Mononuclear cell (primary cell): ENCODE data around the gene NBAS. TPM values are rescaled to one million over a fixed set of nuclear protein-coding genes. Genes with fewer than 3 reads are reported as not detected.
"Not testable (repeated sequence)": the region's sequence is repeated elsewhere in the genome, so short reads cannot be mapped to it uniquely, and the experiment has no call there.

Experiments
- H3K27me3 ChIP-seq: 2 replicates; pipeline ENCODE4 v1.6.0; 2011; ENCODE audit warnings: low read length, control low read depth; ENCODE audit not compliant: insufficient read depth
- H3K4me1 ChIP-seq: 2 replicates; pipeline ENCODE4 v1.5.1; 2011; ENCODE audit warnings: mild to moderate bottlenecking, low read length, control low read depth; ENCODE audit not compliant: insufficient read depth
- H3K4me3 ChIP-seq: 2 replicates; pipeline ENCODE4 v1.5.1; 2011; ENCODE audit warnings: mild to moderate bottlenecking, low read length, moderate library complexity
- H3K9me3 ChIP-seq: 2 replicates; pipeline ENCODE4 v1.5.1; 2011; ENCODE audit warnings: low read depth, mild to moderate bottlenecking, control low read depth, low read length
- total RNA-seq: library from RNA; depleted of rRNA; stranded (reverse); fragments of >200 nt; gene quantifications from one replicate; pipeline ENCODE4 v1.2.3, GENCODE V29; 2012

Gene NBAS
- total RNA-seq, 1 donor, result 31.6 TPM

DNA sequence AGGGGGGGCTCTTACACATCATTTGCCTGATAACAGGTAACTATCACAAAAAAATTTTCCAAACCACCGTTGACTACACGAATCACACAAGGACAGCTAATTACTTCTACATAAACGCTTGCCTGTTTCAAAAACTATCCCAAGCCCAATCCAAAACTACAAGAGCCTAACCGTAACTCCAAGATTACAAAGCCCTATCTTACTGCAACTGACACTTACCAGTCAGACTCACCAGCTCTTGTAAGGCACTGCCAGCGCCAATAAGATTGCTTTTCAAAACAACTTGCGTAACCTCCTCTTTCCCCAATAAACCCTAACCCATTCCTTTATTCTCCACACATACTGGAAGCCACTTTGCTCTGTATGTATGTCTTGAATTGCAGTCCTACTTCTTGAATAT, 148.4 kb downstream of the NBAS start:
- no peaks in the 10 kb centered on the region for H3K9me3 ChIP-seq
- H3K27me3 ChIP-seq, result no peaks in the 10 kb centered on the region
- no peaks in the 10 kb centered on the region for H3K4me1 ChIP-seq
- no peak overlapping the region for H3K4me3 ChIP-seq

DNA sequence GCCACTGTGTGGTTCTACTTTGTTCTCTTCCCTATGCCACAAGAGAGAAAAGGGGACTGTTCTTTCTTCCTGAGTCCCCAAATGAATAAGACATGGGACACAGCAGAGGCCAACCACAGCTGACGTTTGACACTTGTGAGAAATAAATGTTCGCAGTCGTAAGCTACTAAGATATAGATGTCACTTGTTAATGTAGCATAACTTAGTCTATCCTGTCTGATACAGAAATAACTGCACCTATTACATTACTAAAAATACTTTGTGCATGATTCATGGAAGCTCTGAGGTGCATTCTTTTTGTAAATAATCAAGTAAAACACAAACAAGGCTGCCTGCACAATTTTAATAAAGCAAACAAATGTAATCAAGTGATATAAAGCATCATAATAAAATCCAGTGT, 148.8 kb downstream of the NBAS start:
- H3K27me3 ChIP-seq, result no peaks in the 10 kb centered on the region
- H3K4me3 ChIP-seq, result no peak overlapping the region
- H3K4me1 ChIP-seq, result no peaks in the 10 kb centered on the region

DNA sequence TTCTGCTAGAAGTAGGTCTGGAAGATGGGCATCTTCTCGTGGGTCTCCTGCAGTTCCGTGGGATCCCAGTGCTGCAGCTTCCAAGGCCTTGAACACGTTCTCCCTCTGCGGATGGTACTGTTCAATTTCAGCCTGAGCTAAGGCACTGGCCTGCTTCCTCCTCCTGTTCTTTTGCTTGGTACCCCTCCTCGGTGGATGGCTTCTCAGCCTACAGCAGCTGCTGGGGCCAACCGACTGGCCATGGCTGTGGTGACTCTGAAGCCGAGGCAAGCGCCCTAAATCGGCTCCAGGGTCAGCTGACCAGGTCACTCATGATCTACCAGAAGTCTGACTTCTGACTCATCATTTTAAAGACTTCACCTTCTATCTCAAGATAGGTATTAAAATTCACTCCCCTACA, 150.2 kb downstream of the NBAS start:
- no peaks in the 10 kb centered on the region for H3K27me3 ChIP-seq
- H3K4me3 ChIP-seq, result no peak overlapping the region
- no peaks in the 10 kb centered on the region for H3K4me1 ChIP-seq
- H3K9me3 ChIP-seq, result no peaks in the 10 kb centered on the region

More for the DNA sequence above, 148.8 kb downstream of the NBAS start:
- no peaks in the 10 kb centered on the region for H3K9me3 ChIP-seq

DNA sequence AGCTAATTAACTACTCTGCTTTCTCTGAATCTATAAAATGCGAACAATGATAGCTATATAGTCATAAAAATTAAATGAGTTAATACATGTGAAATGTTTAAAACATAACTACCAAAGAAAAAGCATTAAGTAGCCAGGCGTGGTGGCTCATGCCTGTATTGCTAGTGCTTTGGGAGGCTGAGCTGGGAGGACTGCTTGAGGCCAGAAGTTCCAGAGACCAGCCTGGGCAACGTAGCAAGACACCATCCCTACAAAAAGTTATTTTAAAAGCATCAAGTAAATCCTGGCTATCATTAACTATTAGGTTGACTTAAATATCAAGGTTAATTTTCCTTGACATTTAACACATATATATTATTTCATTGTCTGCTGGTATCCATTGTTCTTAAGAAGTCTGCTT, 152.4 kb downstream of the NBAS start:
- H3K27me3 ChIP-seq, result no peaks in the 10 kb centered on the region
- H3K9me3 ChIP-seq, result no peaks in the 10 kb centered on the region
- no peaks in the 10 kb centered on the region for H3K4me1 ChIP-seq
- H3K4me3 ChIP-seq, result no peak overlapping the region

DNA sequence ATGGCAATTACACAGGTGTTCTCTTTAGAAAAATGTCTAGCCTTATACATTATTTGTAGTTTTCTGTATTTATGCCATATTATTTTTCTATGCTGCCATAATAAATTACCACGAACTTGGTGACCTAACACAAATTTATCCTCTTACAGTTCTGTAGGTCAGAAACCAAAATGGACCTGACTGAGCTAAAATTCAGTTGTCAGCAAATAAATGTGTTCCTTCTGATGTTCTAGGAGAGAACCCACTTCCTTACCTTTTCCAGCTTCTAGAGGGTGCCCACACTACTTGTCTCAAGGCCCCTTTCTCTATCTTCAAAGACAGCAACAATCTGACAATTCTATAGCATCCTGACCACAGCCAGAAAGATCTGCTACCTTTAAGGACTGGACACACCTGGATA, 153.5 kb downstream of the NBAS start:
- Histone ChIP-seq H3K4me3 (no peak overlapping the region), H3K4me1 (no peaks in the 10 kb centered on the region), H3K27me3 (no peaks in the 10 kb centered on the region), H3K9me3 (no peaks in the 10 kb centered on the region)

DNA sequence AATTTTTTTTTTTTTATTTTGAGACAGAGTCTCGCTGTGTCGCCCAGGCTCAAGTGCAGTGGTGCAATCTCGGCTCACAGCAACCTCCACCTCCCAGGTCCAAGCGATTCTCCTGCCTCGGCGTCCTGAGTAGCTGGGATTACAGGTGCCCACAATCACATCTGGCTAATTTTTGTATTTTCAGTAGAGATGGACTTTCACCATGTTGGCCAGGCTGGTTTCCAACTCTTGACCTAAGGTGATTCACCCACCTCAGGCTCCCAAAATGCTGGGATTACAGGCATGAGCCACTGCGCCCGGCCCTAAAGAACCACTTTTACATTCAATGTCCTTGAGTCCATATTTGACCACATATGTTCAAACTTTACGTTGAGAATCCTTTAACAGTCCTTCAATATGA, 156.6 kb downstream of the NBAS start:
- not testable (repeated sequence) for H3K4me1 ChIP-seq, H3K4me3 ChIP-seq, H3K9me3 ChIP-seq, H3K27me3 ChIP-seq

DNA sequence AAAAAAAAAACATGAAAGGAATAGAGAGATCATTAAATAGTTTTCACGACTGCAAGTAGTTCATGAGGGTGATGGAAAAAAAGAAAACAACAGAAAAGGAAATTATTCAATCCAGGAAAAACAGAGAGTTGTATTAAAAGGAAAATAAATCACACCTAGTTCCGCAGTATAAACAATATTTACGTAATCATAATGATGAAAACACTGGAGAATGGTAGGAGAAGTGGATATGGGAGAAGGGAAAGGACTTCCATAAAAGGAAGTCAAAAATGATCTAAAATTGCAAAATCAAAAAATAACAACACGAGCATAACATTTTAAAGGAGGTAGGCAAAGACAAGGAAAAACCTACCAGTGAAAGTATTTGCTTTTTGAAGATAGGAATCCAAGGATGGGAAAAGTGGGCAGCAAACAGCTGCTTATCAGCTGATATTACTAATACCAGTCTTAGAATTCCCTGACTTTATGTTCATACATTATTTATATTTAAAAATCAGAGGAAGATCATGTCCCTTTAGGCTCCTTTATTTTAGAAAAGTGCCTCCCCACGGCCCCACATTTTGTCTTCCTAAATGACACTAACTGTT, 160.8 kb downstream of the NBAS start:
- H3K4me1 ChIP-seq, result no peaks in the 10 kb centered on the region

DNA sequence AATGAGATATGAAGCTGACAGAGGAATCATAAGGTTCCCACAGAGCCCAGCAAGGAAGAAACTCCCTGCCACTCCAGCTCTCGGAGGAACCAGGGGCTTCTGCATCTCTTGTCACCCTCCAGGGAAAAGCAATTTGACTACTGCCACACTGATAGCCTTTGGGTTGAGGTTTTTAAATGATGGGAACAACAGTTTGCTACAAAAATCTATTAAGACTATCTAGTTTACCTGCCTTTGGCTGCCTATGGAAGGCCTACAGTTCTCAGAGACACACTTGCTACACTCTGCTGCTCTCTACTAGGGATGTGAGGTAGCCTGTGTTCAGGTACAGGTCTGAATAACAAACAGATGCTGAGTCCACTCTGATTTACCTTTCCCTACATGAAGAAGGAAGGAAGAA, 161.9 kb downstream of the NBAS start:
- no peaks in the 10 kb centered on the region for H3K4me1 ChIP-seq
- no peaks in the 10 kb centered on the region for H3K27me3 ChIP-seq
- no peak overlapping the region for H3K4me3 ChIP-seq
- H3K9me3 ChIP-seq, result no peaks in the 10 kb centered on the region

More for the DNA sequence above, 160.8 kb downstream of the NBAS start:
- no peaks in the 10 kb centered on the region for H3K9me3 ChIP-seq
- no peak overlapping the region for H3K4me3 ChIP-seq
- no peaks in the 10 kb centered on the region for H3K27me3 ChIP-seq

DNA sequence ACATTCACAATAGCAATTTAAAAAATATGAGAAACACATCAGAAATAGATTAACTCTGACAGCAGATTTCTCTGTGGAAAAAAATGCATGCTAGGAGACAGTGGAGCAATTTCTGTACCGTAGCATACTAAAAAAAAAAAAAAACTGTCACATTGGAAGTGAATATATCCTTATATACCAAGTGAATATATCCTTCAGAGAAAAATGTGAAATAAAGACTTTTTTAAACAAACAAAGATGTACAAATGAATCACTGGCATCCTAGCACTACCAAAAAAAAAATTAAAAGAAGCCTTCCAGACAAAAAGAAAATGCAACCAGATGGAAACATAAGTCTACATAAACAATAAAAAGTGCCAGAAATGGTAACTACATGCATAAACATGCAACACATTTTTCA, 169.4 kb downstream of the NBAS start:
- Histone ChIP-seq H3K4me1 (no peaks in the 10 kb centered on the region), H3K9me3 (no peaks in the 10 kb centered on the region), H3K4me3 (no peak overlapping the region), H3K27me3 (no peaks in the 10 kb centered on the region)

DNA sequence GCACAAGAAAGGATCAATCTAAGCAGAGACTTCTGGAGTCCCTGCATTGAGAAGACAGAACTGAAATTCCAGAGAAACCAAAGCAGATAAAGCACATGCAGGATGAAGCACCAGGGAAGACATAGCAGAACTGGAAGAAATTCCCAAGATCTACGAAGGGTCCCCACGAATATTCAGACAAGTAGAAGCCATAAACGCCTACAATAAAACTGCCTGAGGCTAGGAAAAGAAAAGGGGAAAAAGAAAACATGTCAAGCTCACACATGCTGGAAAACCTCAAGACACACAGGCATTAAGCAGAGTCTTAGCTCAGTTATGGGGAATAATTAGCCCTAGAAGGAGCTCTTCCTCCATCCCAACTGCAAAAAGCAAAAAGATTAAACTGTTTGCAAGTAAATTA, 171.2 kb downstream of the NBAS start:
- Histone ChIP-seq H3K9me3 (no peaks in the 10 kb centered on the region), H3K27me3 (no peaks in the 10 kb centered on the region), H3K4me3 (no peak overlapping the region), H3K4me1 (no peaks in the 10 kb centered on the region)

DNA sequence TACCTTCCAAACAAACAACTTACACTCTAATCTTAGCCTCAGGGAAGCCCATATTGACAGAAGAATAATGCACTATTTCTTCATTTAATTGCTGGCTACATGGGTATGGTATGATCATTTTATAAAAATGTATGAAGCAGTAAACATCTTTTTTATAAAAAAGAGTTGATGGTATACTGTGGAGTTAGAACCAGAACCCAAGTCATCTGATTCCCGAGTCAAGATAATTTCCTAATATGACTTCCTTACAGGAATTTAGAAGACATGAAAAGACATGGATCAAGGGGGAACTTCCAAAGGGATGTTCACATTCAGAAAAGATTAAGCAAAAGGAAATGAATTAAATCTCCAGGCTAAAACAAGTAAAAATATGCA, 171.8 kb downstream of the NBAS start:
- Histone ChIP-seq H3K4me3 (no peak overlapping the region), H3K4me1 (no peaks in the 10 kb centered on the region), H3K27me3 (no peaks in the 10 kb centered on the region), H3K9me3 (no peaks in the 10 kb centered on the region)

DNA sequence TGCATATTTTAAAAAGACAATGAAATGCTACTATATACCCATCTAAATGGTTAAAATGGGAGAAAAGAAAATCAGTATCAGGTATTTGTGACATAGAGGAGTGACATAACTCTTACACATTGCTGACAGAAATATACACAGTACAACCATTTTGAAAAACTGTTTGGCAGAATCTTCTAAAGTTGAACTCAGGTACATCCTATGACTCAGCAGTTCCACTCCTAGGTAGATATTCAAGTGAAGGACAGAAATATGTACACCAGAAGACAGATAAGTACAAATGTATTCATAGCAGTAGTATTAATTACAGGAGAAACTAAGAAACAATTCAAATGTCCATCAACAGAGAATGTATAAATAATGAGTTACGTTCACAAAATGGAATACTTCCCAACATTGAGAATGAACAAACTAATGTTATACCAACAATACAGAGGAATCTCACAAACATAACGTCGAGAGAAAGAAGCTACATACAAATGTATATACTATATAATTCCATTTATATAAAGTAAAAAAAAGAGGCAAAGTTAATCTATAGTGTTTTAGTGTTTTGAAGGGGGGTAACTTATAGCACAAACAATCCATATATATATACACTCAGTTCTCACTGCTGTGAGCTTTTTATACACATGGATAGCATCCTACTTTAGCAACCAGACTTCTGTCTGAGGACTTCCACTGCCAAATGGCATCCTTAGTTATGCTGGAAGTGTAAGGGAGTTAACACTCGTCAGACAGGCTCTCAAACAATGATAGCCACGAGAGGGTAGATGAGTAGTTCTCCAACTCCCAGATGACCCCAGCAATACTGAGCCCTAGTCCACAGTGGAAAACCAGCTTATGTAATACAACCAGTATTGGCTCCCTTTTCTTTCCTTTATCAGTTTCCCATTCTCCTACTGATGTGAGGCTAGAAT, 172.5 kb downstream of the NBAS start:
- H3K4me3 ChIP-seq, result no peak overlapping the region
- no peaks in the 10 kb centered on the region for H3K9me3 ChIP-seq
- no peaks in the 10 kb centered on the region for H3K4me1 ChIP-seq
- no peaks in the 10 kb centered on the region for H3K27me3 ChIP-seq

DNA sequence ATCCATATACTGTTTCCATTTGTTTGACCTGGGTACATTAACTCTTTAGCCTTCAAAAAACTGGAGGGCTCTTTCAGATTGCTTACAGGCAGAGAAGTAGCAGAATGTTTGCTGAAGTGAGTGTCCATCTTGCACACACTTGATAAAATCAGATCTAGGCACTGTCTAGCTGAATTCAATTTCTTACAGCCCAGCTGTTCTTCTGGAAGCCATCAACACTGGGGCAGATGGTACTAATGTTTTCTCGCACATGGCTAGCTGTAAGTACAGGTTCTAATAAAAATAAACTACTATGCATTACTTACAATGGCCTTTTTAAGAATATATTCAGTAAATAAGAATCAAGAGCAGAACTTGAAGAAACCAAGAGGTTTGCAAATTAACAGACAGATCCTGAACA, 175.9 kb downstream of the NBAS start:
- Histone ChIP-seq H3K9me3 (no peaks in the 10 kb centered on the region), H3K4me3 (no peak overlapping the region), H3K27me3 (no peaks in the 10 kb centered on the region), H3K4me1 (no peaks in the 10 kb centered on the region)

DNA sequence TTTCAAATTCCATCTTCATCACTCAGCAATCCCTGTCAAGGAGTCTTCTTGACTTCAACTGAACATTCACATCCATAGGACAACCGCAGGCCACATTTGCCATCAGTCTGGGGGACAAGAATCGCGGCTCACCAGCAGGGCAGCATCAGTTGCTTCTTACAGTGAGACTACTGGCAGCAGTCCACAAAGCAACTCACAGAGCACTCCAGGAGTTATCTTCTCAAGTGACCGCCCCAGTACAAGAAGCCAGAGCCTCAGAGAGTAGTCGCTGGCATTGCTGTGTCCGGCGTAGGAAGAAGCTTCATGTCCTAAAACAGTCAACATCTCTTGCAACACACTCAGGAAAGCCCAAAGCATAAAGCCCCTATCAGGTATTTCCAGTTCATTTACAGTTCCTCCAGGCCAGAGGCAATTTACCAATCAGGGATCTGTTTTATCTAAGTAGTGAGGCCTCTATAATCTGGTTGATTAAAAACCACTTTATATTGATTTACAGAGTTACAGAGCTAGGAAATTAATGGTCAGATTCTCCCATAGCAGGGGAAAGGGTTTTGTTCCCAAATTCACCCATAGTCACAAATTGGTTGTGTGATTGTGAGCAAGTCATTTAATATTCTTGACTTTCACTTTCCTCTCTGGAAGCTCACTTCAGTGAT, 177.3 kb downstream of the NBAS start:
- Histone ChIP-seq H3K27me3 (no peaks in the 10 kb centered on the region), H3K9me3 (no peaks in the 10 kb centered on the region), H3K4me1 (no peaks in the 10 kb centered on the region), H3K4me3 (no peak overlapping the region)

DNA sequence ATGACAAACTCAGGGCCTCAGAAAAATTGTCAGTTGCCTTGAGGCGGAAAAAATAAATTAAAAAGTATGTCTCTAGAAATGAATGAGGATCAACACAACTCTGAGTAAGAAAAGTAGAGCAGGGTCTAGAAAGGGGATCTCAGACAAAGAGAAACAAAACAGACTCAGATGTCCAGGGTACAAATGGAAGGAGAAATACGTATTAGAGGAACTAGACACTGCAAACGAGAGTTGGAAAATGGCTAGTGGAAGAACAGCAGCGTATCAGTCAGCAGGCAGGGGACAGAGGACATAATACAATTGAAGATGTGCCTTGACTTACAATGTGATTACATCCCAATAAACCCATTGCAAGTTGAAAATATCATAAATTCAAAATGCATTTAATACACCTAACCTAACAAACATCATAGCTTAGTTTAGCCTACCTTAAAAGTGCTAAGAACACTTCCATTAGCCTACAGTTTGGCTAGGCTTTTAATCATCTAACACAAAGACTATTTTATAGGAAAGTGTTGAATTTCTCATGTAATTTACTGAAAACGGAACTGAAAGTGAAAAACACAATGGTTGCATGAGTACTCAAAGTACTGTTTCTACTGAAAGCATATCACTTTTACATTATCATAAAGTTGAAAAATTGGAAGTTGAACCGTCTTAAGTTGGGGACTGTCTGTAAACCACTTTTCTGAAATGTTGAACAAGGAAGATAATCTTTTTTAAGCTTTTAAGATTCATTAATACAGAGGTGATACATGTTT, 182.8 kb downstream of the NBAS start:
- Histone ChIP-seq H3K27me3 (no peaks in the 10 kb centered on the region), H3K4me1 (no peaks in the 10 kb centered on the region), H3K4me3 (no peak overlapping the region), H3K9me3 (no peaks in the 10 kb centered on the region)
